WERI-Rb-1 (cell line): Measurements from ENCODE around the gene PLEKHO1.

Source experiments
- DNase-seq: peaks from one replicate; pipeline ENCODE4 v3.0.0-alpha.2; 2020
- H3K27ac ChIP-seq: fragments of 250-450 bp; sonication (Bioruptor Pico); 2 replicates; pipeline ENCODE4 v1.5.1; 2020; ENCODE audit warnings: mild to moderate bottlenecking, moderate library complexity
- H3K27me3 ChIP-seq: fragments of 250-450 bp; sonication (Bioruptor Pico); 2 replicates; pipeline ENCODE4 v1.5.1; 2021; ENCODE audit warnings: mild to moderate bottlenecking, low read depth, moderate library complexity; ENCODE audit not compliant: insufficient read depth, severe bottlenecking
- H3K36me3 ChIP-seq: fragments of 250-450 bp; sonication (Bioruptor Pico); 2 replicates; pipeline ENCODE4 v1.5.1; 2020; ENCODE audit warnings: mild to moderate bottlenecking, moderate library complexity
- H3K4me3 ChIP-seq: 2 replicates; pipeline ENCODE4 v1.5.1; 2011; ENCODE audit warnings: low read depth, mild to moderate bottlenecking, control low read depth, low read length
- H3K9me3 ChIP-seq: fragments of 250-450 bp; sonication (Bioruptor Pico); 2 replicates; pipeline ENCODE4 v1.5.1; 2021; ENCODE audit warnings: mild to moderate bottlenecking, moderate library complexity; ENCODE audit not compliant: severe bottlenecking
- CTCF ChIP-seq: IDR thresholded peaks from 2 replicates; pipeline ENCODE4 v1.5.1; 2011; ENCODE audit warnings: low read depth, mild to moderate bottlenecking, control low read depth, inconsistent platforms, low read length

PLEKHO1 gene

GRCh38 chr1:150171801-150172200, 22.1 kb downstream of the PLEKHO1 start:
- Histone ChIP-seq H3K27ac (no peak overlapping the region), H3K9me3 (no peaks in the 10 kb centered on the region), H3K4me3 (no peak overlapping the region), H3K27me3 (no peaks in the 10 kb centered on the region), H3K36me3 (no peaks in the 10 kb centered on the region)
- no peak for TF ChIP-seq CTCF
- DNase-seq = no peak

- Histone ChIP-seq H3K27ac (no peak overlapping the region), H3K9me3 (no peaks in the 10 kb centered on the region), H3K36me3 (no peaks in the 10 kb centered on the region), H3K4me3 (no peak overlapping the region), H3K27me3 (no peaks in the 10 kb centered on the region)
- no peak for TF ChIP-seq CTCF
- no peak for DNase-seq
Observed at GRCh38 chr1:150173141-150173585, 23.4 kb downstream of the PLEKHO1 start.

- Histone ChIP-seq H3K9me3 (no peaks in the 10 kb centered on the region), H3K4me3 (no peak overlapping the region), H3K36me3 (no peaks in the 10 kb centered on the region), H3K27me3 (no peaks in the 10 kb centered on the region), H3K27ac (no peak overlapping the region)
- no peak for DNase-seq
- TF ChIP-seq CTCF = no peak
Observed at GRCh38 chr1:150176593-150176992, 26.9 kb downstream of the PLEKHO1 start.

GRCh38 chr1:150178548-150178947, 28.8 kb downstream of the PLEKHO1 start:
- Histone ChIP-seq H3K27ac (no peak overlapping the region), H3K9me3 (no peaks in the 10 kb centered on the region), H3K27me3 (no peaks in the 10 kb centered on the region), H3K36me3 (no peaks in the 10 kb centered on the region), H3K4me3 (no peak overlapping the region)
- no peak for TF ChIP-seq CTCF
- DNase-seq = no peak

- H3K9me3 ChIP-seq = no peaks in the 10 kb centered on the region
- DNase-seq = no peak
- no peak overlapping the region for H3K27ac ChIP-seq
- H3K27me3 ChIP-seq = no peaks in the 10 kb centered on the region
- TF ChIP-seq CTCF = no peak
- H3K36me3 ChIP-seq = no peaks in the 10 kb centered on the region
- no peak overlapping the region for H3K4me3 ChIP-seq
Observed at GRCh38 chr1:150179867-150180266, 30.2 kb downstream of the PLEKHO1 start.

- H3K36me3 ChIP-seq = no peaks in the 10 kb centered on the region
- TF ChIP-seq CTCF = no peak
- no peak overlapping the region for H3K27ac ChIP-seq
- no peak overlapping the region for H3K4me3 ChIP-seq
- DNase-seq = no peak
- H3K27me3 ChIP-seq = no peaks in the 10 kb centered on the region
- no peaks in the 10 kb centered on the region for H3K9me3 ChIP-seq
Observed at GRCh38 chr1:150180474-150180873, 30.8 kb downstream of the PLEKHO1 start.
